Inferior parietal cortex (tissue), 1 donor: Measurements from ENCODE around the gene ZNF165.
A peak's percentile ranks its signal among the peaks of the same experiment; 100 is the strongest.
"Not testable (repeated sequence)": the region's sequence is repeated elsewhere in the genome, so short reads cannot be mapped to it uniquely, and the experiment has no call there.

ENCODE experiments used
- DNase-seq: peaks from one replicate; pipeline ENCODE4 v3.0.0-alpha.2; 2016; ENCODE audit errors: extremely low spot score

Gene ZNF165

DNA sequence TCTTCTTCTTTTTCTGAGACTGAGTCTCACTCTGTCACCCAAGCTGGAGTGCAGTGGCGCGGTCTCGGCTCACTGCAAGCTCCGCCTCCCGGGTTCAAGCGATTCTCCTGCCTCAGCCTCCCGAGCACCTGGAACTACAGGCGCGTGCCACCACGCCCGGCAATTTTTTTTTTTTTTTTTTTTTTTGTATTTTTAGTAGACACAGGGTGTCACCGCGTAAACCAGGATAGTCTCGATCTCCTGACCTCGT, at the start of gene ZNF165:
Gene ZNF165, plus strand, starts transcription at position 188 of the 250 bp plus-strand sequence. CDS start 4,913 bp downstream, outside the sequence.
- not testable (repeated sequence) for DNase-seq

DNA sequence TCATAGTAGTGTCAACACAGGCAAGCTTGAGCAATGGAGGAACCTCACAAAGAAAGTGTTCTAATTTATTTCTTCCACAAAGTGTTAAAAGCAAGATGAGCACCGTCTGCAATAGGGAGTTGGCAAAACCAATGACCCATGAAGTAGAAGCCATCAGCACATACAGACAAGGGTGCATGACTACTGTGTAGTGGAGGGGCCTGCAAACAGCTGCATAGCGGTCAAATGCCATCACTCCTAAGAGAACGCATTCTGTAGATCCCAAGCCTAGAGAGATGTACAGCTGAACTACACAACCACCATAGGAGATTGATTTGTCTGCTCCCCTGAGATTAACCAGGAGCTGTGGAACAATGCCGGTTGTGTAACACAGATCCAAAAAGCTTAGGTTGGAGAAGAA, 26.8 kb upstream of the ZNF165 start:
- no peak for DNase-seq

GRCh38 chr6:28060405-28060804, 20.0 kb upstream of the ZNF165 start:
- DNase-seq: no peak

DNA sequence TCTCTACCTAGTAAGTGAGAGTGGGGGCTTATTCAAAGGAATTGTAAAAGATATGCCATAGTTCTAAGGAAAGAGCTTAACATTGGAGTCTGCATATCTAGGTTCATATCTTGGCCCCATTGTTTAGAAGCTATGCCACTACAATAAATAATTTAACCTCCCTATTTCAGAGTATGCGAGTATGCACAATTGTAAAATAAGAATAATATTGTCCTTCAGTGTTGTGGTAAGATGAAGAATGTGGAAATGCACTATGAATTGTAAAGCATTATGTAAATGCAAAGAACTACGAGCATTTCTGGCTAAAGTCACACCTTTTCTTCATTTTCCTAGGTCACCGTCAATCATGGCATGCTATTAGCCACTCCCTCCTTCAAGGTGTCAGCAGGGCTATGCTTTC, 16.1 kb upstream of the ZNF165 start:
- DNase-seq: no peak

- DNase-seq: no peak
Measured at GRCh38 chr6:28068067-28068466, 12.3 kb upstream of the ZNF165 start.

DNA sequence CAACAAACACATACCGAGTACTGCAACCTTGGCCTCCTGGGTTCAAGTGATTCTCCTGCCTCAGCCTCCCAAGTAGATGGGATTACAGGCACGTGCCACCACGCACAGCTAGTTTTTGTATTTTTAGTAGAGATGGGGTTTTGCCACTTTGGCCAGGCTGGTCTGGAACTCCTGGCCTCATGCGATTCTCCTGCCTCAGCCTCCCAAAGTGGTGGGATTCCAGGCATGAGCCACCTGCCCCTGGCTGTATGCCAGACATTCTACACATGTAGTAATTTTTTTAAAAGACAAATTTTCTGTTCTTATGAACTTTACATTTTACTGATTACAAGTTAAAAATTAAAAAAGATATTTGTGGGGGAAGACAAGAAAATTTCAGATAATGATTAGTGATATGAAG, 9.4 kb upstream of the ZNF165 start:
- not testable (repeated sequence) for DNase-seq

GRCh38 chr6:28078050-28078449, 2.3 kb upstream of the ZNF165 start:
- no peak for DNase-seq

DNA sequence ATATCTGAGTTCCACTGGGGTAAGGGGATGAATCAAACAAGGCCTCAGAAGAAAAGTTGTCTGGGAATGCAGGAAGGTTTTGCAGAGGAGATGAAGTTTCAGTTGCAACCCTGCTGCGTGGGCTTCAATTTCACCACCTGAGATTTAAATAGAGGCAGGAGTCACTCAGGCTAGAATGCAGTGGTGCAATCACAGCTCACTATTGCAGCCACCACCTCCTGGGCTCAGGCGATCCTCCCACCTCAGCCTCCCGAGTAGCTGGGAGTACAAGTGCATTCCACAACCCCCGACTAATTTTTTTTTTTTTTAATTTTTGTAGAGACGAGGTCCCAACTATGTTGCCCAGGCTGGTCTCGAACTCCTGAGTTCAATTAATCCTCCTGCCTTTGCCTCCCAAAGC, 1.5 kb upstream of the ZNF165 start:
- DNase-seq: no peak

DNA sequence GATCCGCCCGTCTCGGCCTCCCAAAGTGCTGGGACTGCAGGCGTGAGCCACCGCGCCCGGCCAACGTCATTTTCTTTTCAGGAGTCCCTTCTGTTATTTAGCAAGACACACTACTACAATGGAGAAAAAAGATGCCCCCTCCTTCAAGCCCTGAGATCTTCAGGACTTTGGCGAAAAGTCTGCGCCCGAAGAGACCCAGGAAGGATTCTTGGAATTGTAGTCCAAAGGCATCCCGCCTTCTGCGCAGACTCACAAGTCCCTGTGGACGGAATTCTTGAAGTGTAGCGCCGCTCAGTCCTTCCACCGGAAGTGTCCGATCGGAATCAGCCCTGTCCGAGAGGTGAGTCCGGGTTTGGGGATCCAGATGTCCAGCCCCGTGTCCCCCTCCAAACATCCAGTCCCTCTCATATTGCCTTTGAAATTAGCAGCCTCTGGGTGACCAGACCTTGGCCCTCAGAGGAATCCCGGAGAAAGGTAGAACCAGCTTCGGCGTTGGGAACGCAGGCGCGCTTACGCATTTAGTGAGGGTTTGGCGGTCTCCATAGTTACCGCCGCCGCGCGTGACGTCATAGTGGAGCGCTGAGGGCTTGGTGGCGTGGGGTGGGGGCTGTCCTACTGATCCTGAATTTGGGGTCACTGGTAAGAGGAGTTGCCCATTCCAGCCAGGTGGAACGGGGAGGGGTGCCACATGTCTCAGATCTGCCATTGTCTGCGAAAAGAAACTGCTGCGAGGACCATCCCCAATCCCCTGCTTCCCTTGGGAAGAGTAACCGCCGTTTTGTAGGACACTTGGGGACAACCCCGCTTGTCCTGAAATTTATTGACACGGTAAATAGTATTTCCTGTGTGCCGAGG, 490 bp downstream of the ZNF165 start:
- DNase-seq: peak; percentile 99

DNA sequence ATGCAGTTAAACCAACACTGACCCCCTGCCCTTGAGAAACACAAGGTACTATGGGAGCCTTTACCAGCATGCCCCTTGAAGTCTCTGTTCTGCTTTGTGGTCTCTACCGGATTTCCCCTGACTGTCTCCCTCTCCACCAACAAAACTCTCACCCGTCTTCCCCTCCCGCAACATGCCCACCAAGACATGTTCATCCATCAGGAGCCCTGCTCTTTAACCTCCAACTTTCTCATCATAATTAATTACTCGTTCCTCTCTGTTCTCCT, 1.1 kb downstream of the ZNF165 start:
- no peak for DNase-seq

- DNase-seq: no peak
Measured at GRCh38 chr6:28082939-28083338, 2.6 kb downstream of the ZNF165 start.

DNA sequence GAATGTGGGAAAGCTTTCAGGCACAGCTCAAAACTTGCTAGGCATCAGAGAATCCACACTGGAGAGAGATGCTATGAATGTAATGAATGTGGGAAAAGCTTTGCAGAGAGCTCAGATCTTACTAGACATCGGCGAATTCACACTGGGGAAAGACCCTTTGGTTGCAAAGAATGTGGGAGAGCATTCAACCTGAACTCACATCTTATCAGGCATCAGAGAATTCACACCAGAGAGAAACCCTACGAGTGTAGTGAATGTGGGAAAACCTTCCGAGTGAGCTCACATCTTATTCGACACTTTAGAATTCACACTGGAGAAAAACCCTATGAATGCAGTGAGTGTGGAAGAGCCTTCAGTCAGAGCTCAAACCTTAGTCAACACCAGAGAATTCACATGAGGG, 8.7 kb downstream of the ZNF165 start:
- DNase-seq: no peak

DNA sequence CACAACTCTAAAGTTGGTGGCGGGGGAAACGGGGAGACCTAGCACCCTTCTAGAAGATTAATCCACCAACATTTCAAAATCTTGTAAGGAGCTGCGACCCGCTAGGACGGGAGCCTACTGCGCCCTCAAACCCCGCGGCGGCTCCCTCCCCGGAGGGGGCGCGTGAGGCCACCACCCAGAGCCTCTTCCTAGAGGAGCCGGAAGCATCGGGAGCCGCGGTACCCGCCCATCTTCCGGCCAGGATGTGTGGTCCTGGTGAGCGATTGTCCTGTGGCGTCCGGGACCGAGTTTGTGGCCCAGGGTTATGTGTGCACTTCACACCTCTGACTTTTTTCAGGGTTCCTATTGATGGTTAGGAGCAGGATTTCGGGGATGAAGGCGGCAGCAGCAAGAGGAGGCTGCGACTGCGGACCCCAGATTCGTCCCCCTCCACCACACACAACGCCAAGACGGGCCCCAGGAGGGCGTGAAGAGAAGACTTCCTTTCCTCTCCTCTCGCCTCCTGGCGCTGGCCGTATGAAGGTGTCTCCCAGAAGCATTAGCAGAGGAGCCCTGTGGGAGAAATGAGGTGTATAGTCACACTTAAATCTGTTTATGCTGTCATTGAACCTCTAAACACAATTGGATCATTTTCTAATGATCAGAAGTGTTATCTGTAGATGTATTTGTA, 10.7 kb downstream of the ZNF165 start:
- no peak for DNase-seq

GRCh38 chr6:28102222-28102621, 21.9 kb downstream of the ZNF165 start:
- DNase-seq: not testable (repeated sequence)

DNA sequence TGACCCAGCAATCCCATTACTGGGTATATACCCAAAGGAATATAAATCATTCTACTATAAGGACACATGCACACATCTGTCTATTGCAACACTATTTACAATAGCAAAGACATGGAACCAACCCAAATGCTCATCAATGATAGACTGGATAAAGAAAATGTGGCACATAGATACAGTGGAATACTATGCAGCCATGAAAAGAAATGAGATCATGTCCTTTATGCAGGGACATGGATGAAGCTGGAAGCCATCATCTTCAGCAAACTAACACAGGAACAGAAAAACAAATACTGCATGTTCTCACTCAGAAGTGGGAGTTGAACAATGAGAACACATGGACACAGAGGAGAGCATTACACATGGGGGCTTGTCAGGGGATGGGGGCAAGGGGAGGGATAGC, 22.3 kb downstream of the ZNF165 start:
- DNase-seq: not testable (repeated sequence)

- peak; percentile 88 for DNase-seq
Measured at GRCh38 chr6:28104392-28105244, 24.2 kb downstream of the ZNF165 start.

- DNase-seq: peak; percentile 17
Measured at GRCh38 chr6:28105245-28105639, 24.9 kb downstream of the ZNF165 start.

DNA sequence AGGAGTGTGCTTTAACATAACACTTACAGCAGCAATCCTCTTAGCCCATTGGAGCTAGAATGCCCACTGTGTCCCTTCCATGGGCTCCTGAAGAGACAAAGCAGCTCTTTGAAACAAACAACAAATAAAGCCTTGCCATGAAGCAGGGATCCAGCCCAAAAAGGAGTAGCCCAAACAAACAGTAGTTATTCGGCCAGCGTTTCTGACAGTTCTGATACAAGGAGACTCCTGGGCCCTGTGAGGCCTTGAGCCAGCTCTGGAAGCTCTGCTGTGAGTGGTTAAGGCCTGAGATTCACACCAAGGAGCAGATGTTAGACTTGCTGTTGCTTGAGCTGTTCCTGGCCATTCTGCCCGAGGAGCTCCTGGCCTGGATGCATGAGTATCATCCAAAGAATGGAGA, 27.1 kb downstream of the ZNF165 start:
- DNase-seq: peak; percentile 36

DNA sequence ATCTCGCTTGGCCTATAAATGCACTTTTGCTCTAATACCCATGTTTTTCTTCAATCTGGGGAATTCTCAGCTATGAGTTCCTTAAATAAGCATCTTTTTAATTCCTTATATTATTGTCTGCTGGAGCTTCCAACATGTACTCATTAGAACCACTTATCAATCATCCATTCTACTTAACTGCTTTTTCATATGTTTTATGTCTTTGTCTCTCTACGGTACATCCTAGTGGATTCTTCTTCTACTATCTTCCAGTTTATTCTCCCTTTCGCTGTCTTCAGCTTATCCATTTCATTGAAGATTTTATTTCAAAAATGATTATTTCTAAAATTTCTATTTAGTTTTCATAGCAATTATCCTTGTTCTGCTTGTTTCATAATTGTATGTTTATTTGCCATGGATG, 31.6 kb downstream of the ZNF165 start:
- no peak for DNase-seq

DNA sequence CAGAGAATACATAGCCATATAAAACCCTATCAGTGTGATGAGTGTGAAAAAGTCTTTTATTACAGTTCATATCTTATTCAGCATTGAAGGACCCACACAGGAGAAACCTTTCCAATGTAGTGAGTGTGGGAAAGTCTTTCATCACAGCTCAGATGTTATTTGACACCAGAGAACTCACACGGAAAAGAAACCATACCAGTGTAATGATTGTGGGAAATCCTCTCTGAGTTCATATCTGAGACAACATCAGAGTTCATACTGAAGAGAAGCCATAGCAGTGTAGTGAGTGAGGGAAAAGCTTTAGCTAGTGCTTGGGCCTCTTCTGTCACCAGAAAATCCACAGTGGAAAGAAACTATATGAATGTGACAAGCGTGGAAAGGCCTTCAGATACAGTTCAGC, 35.4 kb downstream of the ZNF165 start:
- no peak for DNase-seq

DNA sequence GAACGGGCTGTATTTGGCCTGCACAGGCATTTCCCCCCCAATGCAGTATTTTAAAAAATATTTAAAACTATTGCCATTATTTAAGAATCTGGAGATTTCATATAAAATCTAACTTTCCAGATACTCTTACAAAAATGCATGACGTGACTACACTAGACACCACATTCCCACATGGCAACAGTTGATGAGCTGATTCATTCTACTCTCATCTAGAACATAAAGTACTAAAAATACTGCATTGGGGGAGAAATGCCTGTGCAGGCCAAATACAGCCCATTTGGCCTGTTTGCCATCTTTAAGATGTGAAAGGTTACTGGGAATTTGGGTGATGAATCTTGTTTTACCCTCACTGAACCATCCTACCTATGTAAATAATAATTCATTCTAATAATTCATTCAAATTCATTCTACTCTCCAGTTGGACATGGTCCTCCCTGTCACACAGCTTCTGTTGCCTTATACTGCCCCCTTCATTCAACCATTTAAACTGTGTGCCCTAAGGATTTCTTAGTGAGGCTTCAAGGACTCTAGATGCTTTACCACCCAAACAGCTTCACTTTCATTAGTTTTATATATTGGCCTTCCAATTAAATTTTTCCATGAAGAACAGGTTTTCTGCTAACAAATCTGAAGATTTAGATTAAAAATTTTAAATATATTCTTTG, 37.1 kb downstream of the ZNF165 start:
- no peak for DNase-seq

- no peak for DNase-seq
Measured at GRCh38 chr6:28118217-28118616, 37.8 kb downstream of the ZNF165 start.
